ENCODE data around the gene HYOU1.
A peak's percentile ranks its signal among the peaks of the same experiment; 100 is the strongest.
"Not testable (repeated sequence)": the region's sequence is repeated elsewhere in the genome, so short reads cannot be mapped to it uniquely, and the experiment has no call there.

Gene HYOU1

DNA sequence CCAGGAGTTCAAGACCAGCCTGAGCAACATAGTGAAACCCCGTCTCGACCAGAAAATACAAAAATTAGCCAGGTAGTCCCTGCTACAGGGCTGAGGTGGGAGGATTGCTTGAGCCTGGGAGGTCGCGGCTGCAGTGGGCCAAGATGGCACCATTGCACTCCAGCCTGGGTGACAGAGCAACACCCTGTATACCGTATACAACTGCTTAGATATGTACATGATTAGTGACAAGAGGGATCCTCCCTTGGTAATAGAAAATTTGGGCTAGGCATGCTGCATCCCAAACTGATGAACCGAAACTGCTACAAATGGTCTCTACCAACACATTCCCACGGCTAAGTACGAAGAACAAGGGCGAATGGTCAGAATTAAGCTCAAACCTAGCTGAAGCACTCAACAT, 14.1 kb downstream of the HYOU1 start:
- DNase-seq: no peak

DNA sequence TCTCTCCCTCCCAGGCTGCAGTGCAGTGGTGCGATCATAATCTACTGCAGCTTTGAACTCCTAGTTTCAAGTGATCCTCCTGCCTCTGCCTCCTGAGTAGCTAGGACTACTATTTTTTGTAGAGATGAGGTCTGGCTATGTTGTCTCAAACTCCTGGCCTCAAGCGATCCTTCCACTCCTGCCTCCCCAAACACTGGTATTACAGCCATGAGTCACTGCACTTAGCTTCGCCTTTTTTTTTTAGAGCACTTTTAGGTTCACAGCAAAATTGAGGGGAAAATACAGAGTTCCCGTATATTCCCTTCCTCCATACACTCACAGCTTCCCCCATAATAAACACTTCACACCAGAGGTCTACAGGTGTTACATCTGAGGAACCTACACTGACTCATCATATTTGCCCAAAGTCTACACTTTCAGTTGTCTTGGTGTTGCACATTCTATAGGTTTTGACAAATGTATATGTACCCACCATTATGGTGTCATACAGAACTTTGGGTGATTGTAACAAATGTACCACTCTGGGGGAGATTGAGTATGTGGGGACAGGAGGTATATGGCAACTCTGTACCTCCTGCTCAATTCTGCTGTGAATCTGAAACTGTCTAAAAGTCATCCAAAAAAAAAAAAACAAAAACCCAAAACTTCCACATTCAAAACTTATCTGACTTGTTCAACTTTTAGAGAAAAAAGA, 15.0 kb downstream of the HYOU1 start:
- no peak for DNase-seq

DNA sequence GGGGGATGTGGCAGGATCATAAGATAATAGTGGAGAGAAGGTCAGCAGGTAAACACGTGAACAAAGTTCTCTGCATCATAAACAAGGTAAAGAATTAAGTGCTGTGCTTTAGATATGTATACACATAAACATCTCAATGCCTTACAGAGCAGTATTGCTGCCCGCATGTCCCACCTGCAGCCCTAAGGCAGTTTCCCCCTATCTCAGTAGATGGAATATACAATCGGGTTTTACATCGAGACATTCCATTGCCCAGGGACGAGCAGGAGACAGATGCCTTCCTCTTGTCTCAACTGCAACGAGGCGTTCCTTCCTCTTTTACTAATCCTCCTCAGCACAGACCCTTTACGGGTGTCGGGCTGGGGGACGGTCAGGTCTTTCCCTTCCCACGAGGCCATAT, 17.5 kb downstream of the HYOU1 start:
- DNase-seq: not testable (repeated sequence)

- DNase-seq: no peak
Measured at GRCh38 chr11:119038884-119039283, 18.1 kb downstream of the HYOU1 start.

DNA sequence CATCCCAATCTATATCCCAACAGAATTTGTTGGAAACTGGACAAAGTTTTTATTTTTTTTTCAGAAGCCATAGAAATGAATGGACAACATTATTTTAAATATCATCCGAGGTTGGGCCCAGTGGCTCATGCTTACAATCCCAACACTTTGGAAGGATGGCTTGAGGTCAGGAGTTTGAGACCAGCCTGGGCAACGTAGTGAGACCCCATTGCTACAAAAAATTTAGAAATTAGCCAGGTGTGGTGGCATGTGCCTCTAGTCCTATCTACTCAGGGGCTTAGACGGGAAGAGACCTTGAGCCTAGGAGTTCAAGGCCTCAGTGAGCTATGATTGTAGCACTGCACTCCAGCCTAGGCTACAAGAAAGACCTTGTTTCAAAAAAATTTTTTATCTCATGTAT, 22.2 kb downstream of the HYOU1 start:
- no peak for DNase-seq

DNA sequence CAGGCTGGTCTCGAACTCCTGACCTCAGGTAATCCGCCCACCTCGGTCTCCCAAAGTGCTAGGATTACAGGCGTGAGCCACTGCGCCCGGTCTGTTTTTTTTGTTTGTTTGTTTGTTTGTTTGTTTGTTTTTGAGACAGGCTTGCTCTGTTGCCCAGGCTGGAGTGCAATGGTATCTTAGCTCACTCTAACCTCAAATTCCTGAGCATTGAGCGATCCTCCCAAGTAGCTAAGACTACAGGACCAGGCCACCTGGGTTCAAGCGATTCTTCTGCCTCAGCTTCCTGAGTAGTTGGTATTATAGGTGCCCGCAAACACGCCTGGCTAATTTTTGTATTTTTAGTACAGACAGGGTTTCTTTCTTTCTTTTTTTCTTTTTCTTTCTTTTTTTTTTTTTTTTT, 23.6 kb downstream of the HYOU1 start:
- not testable (repeated sequence) for DNase-seq

- DNase-seq: no peak
Measured at GRCh38 chr11:119031912-119032280, 25.1 kb downstream of the HYOU1 start.

DNA sequence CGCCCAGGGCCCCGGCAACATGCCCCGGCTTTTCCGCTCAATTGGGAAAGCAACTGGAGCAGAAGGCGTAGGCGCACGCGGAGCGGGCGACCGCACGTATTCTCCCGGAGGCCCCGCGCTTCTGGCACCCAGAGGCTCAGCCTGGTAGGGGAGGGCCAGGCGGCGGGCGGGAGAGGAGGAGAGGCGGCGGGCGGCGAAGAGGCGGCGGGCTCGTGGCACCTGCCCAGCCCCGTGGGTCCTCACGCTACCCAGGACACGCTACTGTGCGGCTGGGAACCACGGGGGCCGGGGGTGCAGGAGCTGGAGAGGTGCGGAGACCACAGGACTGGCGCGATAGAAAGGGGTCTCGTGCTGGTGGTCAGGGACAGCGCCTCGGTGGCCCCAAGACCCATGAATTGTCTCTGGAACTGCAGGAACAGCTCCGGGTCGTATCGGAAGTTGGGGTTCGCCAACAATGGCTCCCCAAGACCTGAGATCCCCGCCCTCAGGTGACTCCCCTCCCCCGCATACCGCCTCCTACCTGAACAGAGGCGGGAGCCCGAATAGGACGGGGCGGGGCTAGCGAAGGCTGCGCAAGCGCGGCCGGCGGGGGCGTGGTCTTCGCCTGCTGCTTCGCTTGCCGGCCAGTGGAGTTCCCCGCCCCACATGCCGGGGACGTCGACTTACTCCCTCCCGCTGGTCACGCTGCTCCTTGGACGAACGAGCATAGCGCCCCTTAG, 26.5 kb downstream of the HYOU1 start, which contains the start of gene SLC37A4:
Gene SLC37A4, minus strand, starts transcription at position 549 of the 719 bp plus-strand sequence.
- peak; percentile 99 to 100 for DNase-seq

- DNase-seq: peak in 1 of 2 experiments; percentile 72
Measured at GRCh38 chr11:119030029-119030328, 27.0 kb downstream of the HYOU1 start.

GRCh38 chr11:119029340-119030028, 27.5 kb downstream of the HYOU1 start:
- peak; percentile 65 for DNase-seq

GRCh38 chr11:119029069-119029339, 28.0 kb downstream of the HYOU1 start:
- DNase-seq: no peak

- no peak for DNase-seq
Measured at GRCh38 chr11:119028346-119029068, 28.5 kb downstream of the HYOU1 start.

- no peak for DNase-seq
Measured at GRCh38 chr11:119027561-119028345, 29.3 kb downstream of the HYOU1 start.

DNA sequence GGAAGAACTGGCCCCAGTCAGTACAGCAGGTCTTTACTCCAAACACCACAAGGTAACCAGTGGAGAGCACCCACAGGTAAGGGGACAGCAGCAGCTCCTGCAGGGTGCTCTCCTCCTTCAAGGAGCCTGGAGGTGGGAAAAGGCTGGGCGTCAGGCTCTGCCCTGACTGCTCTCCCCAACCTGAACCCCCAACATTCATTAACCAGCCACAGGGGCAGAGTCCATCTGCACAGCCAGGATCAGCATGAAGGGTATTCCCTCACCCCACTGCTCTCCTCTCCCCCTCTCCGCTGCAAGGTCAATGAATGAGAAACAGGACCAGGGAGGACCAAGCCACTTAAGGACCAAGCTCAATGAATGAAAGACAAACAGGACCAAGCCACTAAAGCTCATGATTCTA, 30.0 kb downstream of the HYOU1 start:
- DNase-seq: no peak

DNA sequence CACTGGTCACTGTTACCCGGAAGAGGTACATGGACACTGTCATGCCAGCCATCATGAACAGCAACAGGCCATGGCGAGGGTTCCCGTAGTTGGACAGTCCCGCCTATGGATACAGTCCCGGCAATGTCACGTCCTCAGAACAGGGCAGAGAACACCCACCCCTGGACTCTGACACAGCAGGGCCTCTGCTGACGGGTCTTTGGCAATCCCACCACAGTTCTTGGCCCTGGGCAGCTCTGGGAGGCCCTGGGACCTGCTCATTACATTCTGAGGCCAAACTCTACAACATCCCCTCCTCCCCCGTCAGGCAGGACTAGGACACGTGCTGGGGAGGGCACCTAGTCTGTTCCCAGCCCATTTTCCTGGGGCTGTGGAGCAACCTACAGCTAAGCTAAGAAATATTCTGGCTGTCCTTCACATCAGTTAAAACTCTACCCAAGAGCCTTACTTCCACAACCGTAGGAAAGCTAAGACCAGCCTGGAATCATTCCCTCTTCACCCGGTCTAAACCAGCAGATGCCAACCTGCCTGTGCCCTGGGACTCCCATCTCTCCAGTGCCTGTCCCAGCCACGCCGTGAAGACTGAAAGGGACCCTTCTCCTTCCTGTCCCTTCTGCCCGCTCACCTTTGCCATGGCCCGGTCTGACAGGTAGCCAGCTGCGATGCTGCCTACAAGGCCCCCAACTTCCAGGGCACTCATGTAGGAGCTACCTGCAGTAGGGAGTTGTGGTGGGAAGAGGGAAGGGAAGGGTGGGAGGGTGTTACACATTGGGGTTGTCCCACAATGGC, 30.8 kb downstream of the HYOU1 start:
- no peak for DNase-seq

GRCh38 chr11:119025541-119025940, 31.5 kb downstream of the HYOU1 start:
- DNase-seq: no peak

- no peak for DNase-seq
Measured at GRCh38 chr11:119025099-119025473, 31.9 kb downstream of the HYOU1 start.

DNA sequence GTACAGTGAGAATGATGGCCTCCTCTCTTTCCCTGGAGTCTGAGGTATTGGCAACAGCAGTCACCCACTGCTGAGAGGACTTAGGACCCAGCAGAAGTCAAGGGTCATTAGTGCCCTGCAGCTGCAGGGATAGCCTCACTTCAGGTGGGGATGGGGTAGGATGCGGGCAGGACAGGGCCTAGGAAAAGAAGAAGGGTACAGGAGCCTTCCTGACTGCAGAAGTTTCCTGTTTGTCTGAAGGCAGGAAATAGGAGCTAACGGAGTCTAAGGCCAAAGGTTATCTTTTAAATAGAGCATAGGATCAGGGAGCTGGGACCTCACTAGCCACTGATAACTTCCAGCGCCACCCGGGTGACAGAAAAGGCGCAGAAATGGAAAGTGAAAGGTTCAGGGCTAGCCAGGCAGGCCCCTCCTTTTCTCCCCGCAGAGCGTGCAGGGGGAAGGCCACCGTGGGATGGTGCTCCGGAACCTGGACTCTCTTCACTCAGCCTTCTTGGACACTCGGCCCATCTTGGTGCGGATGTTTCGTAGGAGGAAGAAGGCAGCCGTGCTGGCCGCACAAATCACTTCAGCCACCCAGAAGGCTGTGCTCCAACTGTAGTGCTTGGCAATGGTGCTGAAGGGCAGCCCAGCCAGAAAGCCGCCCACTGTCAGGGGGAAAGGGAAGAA, 32.4 kb downstream of the HYOU1 start:
- no peak for DNase-seq

DNA sequence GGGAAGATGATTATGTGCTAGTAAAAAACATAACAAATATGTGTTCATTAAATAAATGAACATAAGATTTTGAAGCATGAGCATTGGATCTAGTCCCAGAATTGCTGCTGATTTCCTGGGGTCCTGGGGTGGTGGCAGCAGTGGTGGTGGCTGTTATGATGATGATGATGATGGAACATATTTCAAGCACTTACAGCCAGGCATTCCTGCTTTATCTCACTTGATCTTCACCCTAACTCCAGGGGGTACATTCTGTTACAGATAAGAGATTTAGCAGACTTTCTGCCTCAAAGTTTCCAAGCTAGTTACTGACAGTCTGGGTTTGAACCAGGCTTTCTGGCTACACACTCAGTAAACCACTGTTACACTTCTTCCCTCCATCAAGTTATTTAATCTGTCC, 33.3 kb downstream of the HYOU1 start:
- no peak for DNase-seq

DNA sequence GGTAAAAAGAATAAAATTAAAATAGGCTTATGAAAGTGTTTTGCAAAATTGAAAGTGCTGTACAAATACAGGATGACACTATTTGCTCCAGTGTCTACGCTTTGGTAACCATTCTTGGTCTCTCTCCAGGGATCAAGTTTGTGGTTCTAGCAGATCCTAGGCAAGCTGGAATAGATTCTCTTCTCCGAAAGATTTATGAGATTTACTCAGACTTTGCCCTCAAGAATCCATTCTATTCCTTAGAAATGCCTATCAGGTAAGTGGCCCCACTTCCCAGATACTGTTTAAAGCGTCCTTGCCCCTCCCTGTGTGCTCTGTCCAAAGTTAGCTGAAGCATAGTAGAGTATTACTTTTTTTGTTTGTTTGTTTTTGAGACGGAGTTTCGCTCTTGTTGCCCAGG, 35.4 kb downstream of the HYOU1 start:
- no peak for DNase-seq

GRCh38 chr11:119019996-119020395, 37.0 kb downstream of the HYOU1 start:
- no peak for DNase-seq

Data from activated T-cell treated with anti-CD3 and anti-CD28 coated beads, Interleukin-2, amount 50 U/mL, for 48 hours (primary cell).